Dermis microvascular lymphatic vessel endothelial cell (primary cell): ENCODE results near the gene P4HTM. TPM values are rescaled to one million over a fixed set of nuclear protein-coding genes. Genes with fewer than 3 reads are reported as not detected.
"Not testable (repeated sequence)": the region's sequence is repeated elsewhere in the genome, so short reads cannot be mapped to it uniquely, and the experiment has no call there.

Experiments
- DNase-seq, 2 donors: peaks; one replicate each; pipeline versions ENCODE4 v3.0.0 to v3.0.0-alpha.2; 2010; ENCODE audit warnings: low read depth in 2 of 2
- total RNA-seq: library from RNA; depleted of rRNA; stranded (reverse); fragments of >200 nt; gene quantifications from 2 replicates; pipeline ENCODE4 v1.2.1, GENCODE V29; 2014

The P4HTM gene
- total RNA-seq, 1 donor from 2014 or later: 4.5 TPM

DNA sequence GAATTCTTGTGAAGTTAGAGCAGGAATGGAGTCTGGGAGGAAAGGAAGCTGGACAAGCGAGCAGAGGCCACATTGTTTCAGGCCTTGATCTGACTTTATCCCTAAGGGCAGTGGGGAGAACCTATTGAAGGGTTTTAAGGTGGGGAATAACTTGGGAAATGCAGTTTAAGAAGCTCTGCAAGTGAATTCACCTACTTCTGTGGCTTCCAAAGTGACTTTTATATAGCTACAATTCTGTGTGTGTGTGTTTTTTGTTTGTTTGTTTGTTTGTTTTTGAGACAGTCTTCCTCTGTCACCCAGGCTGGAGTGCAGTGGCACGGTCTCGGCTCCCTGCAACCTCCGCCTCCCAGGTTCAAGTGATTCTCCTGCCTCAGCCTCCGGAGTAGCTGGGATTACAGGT is 18.6 kb downstream of the P4HTM start:
- DNase-seq: not testable (repeated sequence)

DNA sequence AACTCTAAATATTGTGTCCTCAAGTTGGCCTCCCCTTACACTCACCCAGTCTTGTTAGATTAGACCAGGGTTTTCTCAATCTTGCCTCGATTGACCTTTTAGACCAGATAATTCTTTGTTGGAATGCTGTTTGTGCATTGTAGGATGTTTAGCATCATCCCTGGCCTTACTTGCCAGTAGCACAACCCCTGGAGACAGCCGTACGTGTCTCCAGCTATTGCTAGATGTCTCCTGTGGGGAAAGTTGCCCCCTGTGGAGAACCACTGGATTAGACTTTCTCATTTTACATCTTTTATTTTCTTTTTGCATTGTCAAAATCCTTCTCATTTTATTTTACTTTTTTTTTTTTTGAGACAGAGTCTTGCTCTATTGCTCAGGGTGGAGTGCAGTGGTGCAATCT is 19.4 kb downstream of the P4HTM start:
- DNase-seq: no peak

DNA sequence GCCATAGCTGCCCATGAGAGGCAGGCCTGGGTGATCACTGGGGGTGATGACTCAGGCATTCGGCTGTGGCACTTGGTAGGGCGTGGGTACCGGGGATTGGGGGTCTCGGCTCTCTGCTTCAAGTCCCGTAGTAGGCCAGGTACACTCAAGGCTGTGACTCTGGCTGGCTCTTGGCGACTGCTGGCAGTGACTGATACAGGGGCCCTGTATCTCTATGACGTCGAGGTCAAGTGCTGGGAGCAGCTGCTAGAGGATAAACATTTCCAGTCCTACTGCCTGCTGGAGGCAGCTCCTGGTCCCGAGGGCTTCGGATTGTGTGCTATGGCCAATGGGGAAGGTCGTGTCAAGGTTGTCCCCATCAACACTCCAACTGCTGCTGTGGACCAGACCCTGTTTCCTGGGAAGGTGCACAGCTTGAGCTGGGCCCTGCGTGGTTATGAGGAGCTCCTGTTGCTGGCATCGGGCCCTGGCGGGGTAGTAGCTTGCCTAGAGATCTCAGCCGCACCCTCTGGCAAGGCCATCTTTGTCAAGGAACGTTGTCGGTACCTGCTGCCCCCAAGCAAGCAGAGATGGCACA is 22.5 kb downstream of the P4HTM start:
- DNase-seq: no peak

DNA sequence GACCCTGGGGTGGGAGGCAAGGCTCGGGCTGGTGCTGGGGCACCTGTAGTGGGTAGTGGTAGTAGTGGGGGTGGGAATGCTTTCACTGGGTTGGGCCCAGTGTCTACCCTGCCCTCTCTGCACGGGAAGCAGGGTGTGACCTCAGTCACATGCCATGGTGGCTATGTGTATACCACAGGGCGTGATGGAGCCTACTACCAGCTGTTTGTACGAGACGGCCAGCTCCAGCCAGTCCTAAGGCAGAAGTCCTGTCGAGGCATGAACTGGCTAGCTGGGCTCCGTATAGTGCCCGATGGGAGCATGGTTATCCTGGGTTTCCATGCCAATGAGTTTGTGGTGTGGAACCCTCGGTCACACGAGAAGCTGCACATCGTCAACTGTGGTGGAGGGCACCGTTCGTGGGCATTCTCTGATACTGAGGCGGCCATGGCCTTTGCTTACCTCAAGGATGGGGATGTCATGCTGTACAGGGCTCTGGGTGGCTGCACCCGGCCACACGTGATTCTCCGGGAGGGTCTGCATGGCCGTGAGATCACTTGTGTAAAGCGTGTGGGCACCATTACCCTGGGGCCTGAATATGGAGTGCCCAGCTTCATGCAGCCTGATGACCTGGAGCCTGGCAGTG is 23.2 kb downstream of the P4HTM start:
- no peak for DNase-seq

DNA sequence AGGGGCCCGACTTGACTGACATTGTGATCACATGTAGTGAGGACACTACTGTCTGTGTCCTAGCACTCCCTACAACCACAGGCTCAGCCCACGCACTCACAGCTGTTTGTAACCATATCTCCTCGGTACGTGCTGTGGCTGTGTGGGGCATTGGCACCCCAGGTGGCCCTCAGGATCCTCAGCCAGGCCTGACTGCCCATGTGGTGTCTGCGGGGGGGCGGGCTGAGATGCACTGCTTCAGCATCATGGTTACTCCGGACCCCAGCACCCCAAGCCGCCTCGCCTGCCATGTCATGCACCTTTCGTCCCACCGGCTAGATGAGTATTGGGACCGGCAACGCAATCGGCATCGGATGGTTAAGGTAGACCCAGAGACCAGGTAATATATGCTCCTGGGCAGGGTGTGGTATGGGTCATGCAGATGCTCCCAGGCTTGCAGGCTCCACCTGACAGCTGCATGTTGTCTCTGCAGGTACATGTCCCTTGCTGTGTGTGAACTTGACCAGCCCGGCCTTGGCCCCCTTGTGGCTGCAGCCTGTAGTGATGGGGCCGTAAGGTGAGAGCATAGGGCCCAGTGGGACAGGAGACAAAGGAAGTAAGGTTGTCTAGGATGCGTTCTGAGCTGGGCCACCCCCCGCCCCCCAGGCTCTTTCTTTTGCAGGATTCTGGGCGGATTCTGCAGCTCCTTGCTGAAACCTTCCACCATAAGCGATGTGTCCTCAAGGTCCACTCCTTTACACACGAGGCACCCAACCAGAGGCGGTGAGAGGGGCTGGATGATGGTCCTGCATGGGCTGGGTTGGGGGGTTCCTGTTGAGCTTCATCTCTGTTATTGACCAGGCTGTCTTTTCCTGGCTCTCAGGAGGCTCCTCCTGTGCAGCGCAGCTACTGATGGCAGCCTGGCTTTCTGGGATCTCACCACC is 24.0 kb downstream of the P4HTM start:
- DNase-seq: peak in 1 of 2 donors; percentile 50

DNA sequence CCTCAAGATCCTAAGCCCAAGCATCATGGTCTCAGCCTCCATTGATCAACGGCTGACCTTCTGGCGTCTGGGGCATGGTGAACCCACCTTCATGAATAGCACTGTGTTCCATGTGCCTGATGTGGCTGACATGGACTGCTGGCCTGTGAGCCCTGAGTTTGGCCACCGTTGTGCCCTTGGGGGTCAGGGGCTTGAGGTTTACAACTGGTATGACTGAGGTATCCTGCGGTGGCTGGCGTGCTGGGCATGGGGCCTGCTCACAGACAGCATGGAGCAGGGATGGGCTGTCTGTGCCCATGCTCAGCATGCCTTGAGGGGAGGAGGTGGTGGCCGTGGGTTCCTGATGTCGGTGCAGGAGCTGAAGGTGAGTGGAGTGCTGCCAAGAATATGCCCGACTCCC is 25.0 kb downstream of the P4HTM start:
- no peak for DNase-seq

DNA sequence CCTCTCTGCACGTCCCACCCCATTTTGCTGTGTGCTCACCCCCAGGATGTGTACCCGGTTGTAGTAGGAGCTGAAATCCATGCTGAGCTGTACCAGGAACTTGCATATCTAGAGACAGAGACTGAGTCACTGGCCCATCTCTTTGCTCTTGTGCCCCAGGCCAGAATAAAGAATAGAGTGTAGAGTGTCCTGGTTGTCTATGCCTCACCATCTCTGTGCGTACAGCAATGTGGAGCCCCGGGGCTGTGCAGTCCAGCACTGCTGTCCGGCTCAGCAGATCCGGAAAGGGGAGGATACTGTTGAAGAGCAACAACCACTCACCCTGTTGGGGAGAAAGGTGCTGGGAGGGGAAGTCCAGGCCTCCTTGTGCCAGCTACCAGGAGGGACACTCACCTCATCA is 25.7 kb downstream of the P4HTM start:
- DNase-seq: no peak

DNA sequence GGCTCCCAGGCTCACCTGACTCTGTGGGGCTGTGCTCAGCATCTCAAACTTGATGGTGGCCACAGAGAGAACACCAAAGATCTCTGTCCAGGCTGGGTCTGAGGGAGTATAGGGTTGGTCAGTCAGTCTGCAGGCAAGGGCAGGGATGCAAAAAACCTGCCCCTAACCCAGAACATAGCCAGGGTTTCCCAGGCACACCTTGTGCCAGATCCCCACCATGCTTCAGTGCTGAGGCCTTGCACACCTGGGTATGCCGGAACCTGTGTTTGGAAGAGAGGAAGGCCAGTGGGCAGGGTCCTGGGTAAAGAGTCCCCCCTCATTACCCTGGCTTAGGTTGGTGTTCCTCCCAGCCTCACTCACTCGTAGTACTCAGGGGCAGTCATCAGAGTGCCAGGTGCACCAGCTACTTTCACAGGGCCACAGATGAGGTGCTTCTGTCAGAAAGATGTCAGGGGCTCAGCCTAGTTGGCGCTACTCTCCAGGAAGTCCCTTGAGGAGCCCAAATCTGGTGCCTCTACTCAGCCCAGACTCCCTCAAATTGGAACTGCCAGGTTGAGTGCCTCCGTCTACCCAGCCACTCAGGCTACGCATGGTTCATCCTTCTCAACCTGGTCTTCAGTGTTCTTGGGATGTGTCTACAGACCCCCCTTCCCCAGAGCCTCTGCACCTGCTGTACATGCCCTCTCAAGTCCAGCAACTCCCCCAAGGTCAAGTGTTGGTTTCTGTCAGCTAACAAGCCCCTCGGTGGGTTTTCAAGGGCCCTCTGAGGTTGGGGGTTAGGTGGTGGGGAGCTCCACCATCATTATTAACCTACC is 26.6 kb downstream of the P4HTM start:
- DNase-seq: no peak

DNA sequence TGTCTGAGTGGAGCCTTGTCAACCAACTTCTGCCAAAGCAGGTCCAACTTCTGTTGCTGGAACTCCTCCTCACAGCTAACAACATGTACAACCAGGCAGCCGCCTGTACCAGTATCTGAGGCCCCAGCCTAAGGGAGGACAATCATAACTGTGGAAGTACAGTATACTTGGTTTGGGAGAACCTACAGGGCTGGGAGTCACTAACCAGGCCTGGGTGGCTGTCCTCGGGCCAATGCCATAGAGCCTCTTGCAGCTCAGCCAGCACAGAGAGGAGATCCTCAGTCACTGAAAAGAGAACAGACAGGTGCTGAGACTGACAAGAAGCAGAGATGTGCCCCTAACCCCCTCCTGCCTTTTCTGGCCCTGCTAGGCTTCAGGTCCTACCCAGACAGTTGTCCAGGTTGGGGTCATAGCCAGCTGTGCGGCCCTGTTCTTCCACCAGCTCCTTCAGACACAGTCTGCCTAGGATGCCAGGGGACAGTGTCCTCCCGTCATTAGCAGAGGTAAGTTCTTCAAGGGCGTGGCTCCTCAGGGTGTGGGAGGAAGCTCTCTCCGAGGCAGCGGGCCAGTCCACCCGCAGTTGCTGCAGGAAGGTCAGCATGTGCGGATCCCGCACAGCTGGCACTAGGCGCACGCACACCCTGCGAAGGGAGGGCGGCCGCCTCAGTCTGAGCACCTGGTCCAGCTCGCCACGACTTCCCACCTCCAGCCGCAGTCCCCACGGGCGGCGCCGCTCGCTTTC is 27.4 kb downstream of the P4HTM start:
- no peak for DNase-seq

DNA sequence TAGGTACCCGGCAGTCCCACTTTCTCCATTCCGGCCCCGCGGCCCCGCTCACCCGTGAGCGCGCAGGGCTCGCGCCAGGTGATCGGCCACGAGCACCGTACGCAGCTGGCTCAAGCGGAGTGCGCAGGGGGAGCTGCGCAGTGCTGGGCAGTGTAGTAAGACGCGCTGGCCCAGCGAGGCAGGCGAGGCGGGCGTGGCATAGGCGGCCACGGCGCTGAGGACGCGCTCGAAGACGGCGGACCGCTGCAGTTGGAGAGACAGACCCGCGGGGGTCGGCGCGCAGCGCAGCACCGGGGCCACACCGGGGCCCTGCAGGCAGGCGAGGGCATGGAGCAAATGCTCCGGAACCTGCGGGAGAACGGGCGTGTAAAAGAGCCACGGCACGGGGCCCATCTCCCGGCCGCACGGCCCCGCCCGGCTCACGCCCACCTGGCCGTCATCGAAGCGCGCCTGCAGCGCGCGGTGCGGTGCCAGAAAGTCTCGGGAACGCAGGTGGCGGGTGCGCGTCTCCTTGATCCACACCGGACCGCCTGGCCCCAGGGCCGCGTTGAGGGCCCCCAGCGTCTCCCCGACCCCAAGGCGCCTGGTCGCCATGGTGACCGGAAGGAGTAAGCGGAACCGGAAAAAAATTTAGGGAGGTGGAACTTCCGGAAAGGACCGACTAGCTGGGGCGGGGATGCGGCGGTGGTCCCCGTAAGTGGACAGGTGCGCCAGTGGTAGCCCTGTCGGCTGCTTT is 28.1 kb downstream of the P4HTM start, which contains the start of gene DALRD3:
DALRD3 (minus strand) TSS at position 610 of the 736 bp plus-strand sequence; CDS start at position 594, 16 bp downstream.
- peak in 1 of 2 donors; percentile 71 for DNase-seq

DNA sequence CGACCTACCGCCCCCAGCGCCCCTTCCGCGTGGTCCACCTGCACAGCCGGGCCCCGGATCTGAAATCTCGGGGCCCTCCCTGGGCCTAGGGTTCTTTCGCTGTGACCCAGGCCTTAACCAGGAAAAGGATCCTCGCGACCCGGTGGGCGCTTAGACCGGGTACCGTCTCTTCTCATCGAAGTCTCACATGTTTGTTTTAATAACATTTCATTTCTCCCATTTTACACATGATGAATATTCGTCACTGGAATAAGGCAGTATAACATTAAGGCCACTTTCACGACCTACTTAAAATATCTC is 28.6 kb downstream of the P4HTM start:
- no peak for DNase-seq

DNA sequence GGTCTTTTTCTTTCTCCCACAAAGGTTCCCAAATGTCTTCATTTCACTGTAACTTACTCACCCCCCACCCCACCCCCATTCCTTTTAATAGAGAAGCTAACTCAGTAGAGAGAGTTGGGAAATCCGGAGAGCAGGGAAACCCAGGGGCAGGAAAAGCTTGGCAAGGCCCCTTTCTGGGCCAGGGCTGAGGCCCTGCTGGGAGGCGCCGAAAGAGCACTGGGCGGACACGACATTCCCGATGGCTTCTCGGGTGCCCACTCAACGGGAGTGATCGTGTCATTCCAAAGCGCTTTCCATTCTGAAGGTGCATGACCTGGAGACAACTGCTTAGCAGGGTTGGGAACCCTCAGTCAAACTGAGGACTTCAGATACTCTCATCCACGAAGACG is 29.9 kb downstream of the P4HTM start:
- DNase-seq: no peak

DNA sequence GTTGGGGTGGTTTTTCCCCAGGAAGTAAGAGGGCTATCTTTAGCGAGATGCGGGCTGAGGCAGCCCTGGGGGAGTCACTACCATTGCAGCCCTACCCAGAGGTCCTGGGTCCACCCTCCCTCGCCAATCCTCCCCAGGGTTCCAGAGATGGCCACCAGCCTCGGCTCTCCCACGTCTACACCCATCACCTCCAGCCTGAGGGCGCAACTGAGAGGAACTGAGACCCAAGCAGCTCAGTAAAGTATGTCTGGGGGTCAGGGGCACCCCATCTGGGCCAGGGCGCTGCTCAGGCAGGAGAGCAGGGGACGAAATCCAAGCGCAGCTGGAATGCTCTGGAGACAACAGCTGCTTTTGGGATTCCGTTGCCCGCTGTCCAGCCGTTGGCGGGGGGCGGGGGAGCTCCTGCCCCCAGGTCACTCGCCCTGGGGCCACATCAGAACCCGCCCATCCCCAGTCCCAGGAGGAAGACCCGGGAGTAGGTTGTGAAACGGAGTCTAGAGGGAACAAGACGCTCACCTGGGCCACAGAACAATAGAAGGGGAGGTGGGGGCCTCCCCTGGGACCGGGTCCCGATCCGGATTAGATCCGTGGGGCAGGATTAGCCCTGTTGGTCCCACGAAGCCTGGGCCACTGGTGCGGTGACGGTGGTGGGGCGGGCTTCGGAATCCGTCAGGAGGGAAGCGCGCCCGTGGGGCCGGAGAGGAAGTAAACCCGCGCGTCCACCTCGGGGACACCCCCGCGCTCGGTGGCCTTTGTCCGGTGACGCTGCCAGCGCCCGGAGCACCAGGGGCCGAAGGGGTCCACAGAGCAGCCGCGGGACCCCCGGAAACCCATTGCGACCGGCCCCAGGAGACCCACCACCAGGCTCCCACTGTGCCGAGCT is 30.5 kb downstream of the P4HTM start:
- peak in 1 of 2 donors; percentile 46 for DNase-seq

DNA sequence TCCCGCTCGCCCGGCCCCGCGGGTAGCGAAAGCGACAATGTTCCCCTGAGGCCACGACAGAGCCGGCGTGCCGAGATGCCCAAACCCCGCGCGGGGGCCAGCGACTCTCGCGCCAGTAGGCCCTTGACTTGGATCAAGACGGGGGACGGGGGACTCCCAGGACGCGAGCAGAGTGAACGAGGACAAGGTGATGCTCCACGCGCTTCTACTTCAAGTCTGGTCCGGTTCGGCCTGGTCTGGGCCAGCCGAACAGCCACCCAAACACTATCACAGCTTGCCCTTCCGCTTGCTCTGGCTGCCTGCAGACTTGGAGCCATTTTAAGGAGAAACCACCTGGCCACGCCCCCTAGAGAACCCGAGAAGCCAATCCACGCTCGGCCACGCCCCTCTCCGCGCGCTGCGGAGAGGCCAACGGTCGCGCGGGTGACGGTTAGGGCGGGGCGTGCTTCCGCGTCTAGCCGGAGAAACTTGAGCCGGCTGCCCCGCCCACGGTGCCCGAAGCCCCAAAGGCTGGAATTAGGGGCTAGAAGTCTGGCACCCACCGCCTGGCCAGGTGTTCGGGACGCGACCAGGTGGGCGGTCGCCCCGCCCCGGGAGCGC is 31.3 kb downstream of the P4HTM start:
- DNase-seq: peak; percentile 90 to 97

DNA sequence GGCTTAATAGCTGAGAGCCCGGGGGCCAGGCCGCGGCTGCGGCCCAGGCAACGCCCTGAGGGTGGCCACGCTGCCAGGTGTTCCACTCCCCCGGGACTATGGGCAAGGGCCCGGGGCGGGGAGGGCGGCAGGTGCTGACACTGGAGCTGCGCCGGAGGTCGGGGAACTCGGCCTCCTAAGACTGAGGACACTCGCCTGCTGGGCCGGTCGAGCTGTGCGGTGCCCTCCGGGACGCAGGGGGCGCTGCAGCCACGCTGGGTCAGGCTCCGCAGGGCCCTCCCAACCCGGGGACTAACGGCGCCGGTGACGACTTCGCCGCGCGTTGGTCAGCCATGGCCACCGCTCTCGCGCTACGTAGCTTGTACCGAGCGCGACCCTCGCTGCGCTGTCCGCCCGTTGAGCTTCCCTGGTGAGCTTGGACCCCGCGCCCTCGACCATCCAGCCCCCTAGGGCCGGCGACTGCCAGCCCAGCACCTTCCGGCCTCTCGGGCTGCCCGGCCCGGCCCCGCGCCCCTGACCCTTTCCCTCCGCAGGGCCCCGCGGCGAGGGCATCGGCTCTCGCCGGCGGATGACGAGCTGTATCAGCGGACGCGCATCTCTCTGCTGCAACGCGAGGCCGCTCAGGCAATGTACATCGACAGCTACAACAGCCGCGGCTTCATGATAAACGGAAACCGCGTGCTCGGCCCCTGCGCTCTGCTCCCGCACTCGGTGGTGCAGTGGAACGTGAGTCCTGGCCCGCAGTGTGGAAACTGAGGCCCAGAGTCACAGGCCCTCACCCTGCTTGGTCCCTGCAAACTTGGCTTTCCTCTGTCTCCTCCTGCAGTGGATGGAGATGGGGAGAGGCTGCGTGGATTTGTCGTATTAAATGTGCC is 32.0 kb downstream of the P4HTM start, which contains the start of gene NDUFAF3:
NDUFAF3 (plus strand) TSS at position 309 of the 875 bp plus-strand sequence; CDS start at position 333, 24 bp downstream.
- peak; percentile 84 to 94 for DNase-seq

DNA sequence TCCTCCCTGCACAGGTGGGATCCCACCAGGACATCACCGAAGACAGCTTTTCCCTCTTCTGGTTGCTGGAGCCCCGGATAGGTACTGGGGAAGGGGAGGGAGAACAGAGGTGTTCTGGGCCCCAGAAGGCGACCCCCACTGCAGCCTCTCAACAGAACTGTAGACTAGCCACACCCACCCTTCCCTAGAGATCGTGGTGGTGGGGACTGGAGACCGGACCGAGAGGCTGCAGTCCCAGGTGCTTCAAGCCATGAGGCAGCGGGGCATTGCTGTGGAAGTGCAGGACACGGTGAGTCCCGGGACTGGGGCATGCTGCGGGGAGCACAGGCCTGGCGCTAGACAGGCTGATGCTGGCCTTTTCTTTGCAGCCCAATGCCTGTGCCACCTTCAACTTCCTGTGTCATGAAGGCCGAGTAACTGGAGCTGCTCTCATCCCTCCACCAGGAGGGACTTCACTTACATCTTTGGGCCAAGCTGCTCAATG is 32.7 kb downstream of the P4HTM start:
- no peak for DNase-seq

DNA sequence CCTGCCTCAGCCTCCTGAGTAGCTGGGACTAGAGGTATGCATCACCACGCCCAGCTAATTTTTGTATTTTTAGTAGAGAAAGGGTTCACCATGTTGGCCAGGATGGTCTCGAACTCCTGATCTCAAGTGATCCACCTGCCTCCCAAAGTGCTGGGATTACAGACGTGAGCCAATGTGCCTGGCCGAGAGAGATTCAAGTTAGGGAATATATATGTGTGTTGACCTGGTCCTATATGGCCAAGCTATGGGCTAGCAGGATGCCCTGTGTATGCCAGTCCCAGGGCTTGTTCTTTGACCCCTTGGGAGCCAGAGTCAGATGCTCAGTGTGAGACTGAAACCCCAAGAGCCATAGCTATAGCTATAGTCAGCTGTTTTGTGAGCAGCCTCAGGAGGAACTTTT is 33.7 kb downstream of the P4HTM start:
- DNase-seq: no peak

DNA sequence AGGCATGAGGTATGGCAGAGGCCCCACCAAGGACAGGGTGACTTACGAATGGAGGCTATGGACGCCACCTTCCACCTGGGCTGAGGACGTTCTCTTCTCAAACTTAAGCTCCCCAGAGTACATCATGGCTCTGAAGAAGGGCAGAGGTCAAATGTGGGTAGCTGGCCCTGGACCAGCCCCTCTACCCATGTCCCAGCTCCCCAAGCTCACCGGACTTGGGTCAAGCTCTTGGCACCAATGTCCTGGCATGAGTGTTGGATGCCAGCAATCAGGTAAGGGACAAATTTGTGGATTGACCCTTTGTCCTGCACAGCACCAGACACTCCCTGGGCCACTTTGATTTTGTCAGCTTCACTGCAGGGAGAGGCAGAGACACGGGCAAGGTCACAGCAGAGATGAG is 34.4 kb downstream of the P4HTM start:
- no peak for DNase-seq
